LNCAP (cell line): ENCODE measurements around the gene ACTN4.

Source experiments
- CTCF ChIP-seq: fragments of 450-650 bp; IDR thresholded peaks from 2 replicates; pipeline ENCODE4 v1.5.1; 2017; ENCODE audit warnings: mild to moderate bottlenecking

Gene ACTN4

GRCh38 chr19:38730731-38731589, 83.5 kb downstream of the ACTN4 start:
- no peak for TF ChIP-seq CTCF

DNA sequence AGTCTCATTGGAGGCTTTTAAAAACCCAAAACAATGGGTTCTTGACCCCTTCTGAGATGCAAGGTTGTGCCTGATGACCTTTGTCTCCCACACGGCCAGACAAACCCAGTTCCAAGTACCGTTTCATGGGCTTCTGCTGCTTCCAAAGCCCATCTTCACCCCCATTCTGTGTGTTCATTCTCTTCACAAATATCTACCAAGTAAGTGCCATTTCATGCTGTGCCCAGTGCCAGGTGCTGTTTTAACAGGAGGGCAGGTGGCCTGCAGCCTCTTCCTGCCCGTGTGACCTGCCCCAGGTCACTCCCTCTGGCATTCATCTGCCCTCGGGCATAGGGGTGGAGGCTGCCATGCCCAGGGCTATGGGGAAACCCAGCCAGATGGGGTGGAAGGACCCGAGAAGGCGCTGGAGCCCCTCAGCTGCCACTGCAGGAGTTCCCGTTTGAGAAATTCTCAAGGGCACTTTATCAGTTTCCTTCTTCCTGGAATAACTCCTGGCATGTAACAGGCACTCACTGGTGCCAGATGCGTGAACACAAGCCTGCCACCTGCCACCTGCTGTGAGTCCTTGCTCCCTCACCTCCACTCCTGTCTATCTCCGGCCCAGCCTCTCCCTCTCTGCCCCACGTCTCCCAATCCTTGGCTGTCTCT, 84.3 kb downstream of the ACTN4 start:
- TF ChIP-seq CTCF: no peak

GRCh38 chr19:38733241-38733492, 85.7 kb downstream of the ACTN4 start:
- TF ChIP-seq CTCF: no peak

DNA sequence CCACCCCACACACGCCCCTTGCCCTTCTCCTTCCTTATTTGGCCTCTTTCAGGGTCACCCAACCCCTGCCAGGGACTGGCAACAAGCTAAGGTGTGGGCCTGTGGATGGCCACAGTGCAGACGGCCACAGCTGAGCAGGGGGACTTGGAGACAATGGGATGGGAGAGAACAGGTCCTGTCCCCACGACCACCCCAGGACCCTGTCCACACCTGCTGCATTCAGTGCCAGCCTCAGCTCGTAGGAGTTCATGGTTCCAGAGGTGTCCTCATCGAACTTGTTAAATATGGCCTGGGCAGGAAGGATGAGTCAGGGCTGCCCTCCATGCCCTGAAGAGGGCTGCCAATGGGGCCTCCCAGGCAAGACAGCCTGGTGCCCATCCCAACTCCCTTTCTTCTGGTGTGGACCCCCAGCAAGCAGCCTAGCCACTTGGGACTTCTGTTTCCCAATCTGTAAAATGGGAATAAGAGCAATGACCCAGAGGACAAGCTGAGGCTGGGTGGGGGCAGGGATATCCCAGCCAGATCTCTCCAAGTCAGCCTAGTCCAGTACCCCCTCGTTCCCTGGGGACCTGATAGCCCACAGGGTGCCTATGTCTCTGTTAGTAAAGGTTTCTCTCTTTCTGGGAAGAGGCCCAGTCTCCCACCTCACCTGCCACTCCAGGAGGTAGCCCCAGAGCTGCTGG, 86.2 kb downstream of the ACTN4 start:
- TF ChIP-seq CTCF: no peak

DNA sequence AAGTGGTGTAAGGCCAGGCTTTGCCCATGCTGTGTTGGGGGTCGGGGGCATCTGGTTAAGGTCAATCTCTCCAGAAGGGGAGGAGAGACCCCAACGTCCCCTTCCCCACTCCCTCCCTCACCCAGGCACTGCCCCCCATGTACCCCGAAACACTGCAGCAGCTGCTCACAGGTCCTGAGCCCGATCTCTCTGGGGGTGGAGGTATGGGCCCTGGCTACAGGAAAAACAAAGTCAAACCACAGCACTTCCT, 86.7 kb downstream of the ACTN4 start:
- no peak for TF ChIP-seq CTCF

DNA sequence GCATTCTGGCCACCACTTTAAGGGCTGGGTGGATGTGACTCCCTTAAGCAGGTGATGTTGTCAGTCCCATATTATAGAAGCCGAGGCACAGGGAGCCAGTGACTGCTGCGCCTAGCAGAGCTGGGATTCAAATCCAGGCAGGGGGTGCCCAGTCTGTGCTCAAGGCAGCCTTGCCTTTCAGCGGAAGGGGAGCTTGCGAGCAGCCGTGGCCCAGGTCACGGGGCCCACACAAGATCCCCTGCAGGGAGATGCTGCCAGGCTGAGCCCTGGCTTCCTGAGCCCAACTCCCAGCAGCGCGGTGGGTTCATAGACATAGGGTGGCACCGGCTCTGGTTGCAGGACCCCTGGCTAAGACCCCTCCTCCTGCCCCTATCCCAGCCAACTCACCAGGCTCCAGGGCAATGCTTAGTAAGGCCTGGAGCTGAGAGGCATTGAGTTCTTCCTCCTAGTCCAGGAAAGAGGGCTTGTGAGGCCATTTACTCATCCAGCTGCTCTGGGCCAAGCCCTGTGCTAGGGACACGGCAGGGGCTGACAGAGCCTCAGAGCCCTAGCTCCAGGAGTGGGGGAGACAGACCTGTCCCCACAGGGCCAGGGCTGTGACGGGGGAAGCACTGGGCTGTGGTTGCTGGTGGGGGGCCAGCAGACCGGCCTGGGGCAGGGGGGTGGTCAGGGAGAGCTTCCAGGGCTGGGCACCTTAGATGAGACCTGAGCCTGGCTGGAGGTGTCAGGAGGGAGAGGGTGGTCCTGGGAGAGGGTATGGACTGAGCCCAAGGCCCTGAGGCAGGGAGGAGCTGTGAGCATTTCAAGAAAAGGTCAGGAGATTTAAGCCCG, 87.2 kb downstream of the ACTN4 start:
- TF ChIP-seq CTCF: no peak

- no peak for TF ChIP-seq CTCF
Measured at GRCh38 chr19:38735257-38735686, 87.8 kb downstream of the ACTN4 start.
